ENCODE measurements around the gene HPCAL1. TPM values are rescaled to one million over a fixed set of nuclear protein-coding genes. Genes with fewer than 3 reads are reported as not detected.

HPCAL1 gene
- total and polyA plus RNA-seq, 4 experiments from 2014 or later: 77.1 to 114 (median 90.4) TPM

GRCh38 chr2:10276481-10277292 is 26.0 kb upstream of the HPCAL1 start:
- POLR2A ChIA-PET (ENCODE audit: partially characterized antibody): no interaction called here
- Mint-ChIP-seq H3K4me1 (peaks cover 4 to 17% (median 9%) of the 10 kb centered on the region in 4 donors), H3K36me3 (no peaks in the 10 kb centered on the region), H3K4me3 (no peak overlapping the region), H3K27me3 (no peaks in the 10 kb centered on the region), H3K27ac (peak overlapping the region in 1 of 7 donors; percentile 46), H3K9me3 (no peaks in the 10 kb centered on the region)
- H3K9me3 ChIP-seq (ENCODE audit: control insufficient read depth in 1 of 2, low read length in 2 of 2): no peaks in the 10 kb centered on the region
- H3K4me1 ChIP-seq (ENCODE audit: insufficient read depth, low read length): peaks cover 10% of the 10 kb centered on the region
- H3K4me3 ChIP-seq (ENCODE audit: low read length in 2 of 2): no peak overlapping the region
- no peak for DNase-seq
- CTCF ChIA-PET (ENCODE audit: partially characterized antibody): interaction anchor here (1.0 to 4.4 kb wide), 2 partner anchors 132 to 159 kb away, joined by 4 to 27 read pairs; no protein-coding TSS in a partner anchor
- intact Hi-C loops (cut with micrococcal nuclease): no loop called here
- H3K27ac ChIP-seq (ENCODE audit: low read depth, low read length): no peak overlapping the region
- no peaks in the 10 kb centered on the region for H3K36me3 ChIP-seq (ENCODE audit: insufficient read depth, low read length)
- no peaks in the 10 kb centered on the region for H3K27me3 ChIP-seq (ENCODE audit: insufficient read depth, low read length)

- no peaks in the 10 kb centered on the region for H3K27me3 Mint-ChIP-seq
- Histone ChIP-seq H3K9me3 (ENCODE audit: control insufficient read depth in 1 of 2, low read length in 2 of 2) (no peaks in the 10 kb centered on the region), H3K4me1 (ENCODE audit: insufficient read depth, low read length) (peaks cover 10% of the 10 kb centered on the region), H3K4me3 (ENCODE audit: low read length in 2 of 2) (no peak overlapping the region), H3K27me3 (ENCODE audit: insufficient read depth, low read length) (no peaks in the 10 kb centered on the region), H3K27ac (ENCODE audit: low read depth, low read length) (no peak overlapping the region), H3K36me3 (ENCODE audit: insufficient read depth, low read length) (no peaks in the 10 kb centered on the region)
- peaks cover 4 to 17% (median 9%) of the 10 kb centered on the region in 4 donors for H3K4me1 Mint-ChIP-seq
- no peaks in the 10 kb centered on the region for H3K9me3 Mint-ChIP-seq
- H3K27ac Mint-ChIP-seq: peak overlapping the region in 1 of 7 donors; percentile 42
- CTCF ChIA-PET (ENCODE audit: partially characterized antibody): interaction anchor here (1.0 to 4.4 kb wide), 3 partner anchors 131 to 158 kb away, joined by 4 to 27 read pairs (median 10); no protein-coding TSS in a partner anchor
- POLR2A ChIA-PET (ENCODE audit: partially characterized antibody): no interaction called here
- H3K36me3 Mint-ChIP-seq: no peaks in the 10 kb centered on the region
- intact Hi-C loops (cut with micrococcal nuclease): no loop called here
- H3K4me3 Mint-ChIP-seq: no peak overlapping the region
- DNase-seq: no peak
These were observed 25.2 kb upstream of the HPCAL1 start for GRCh38 chr2:10277293-10278028.

- H3K36me3 ChIP-seq (ENCODE audit: insufficient read depth, low read length): no peaks in the 10 kb centered on the region
- Mint-ChIP-seq H3K4me3 (peak overlapping the region in 2 of 8 donors; percentile 35 to 58), H3K36me3 (no peaks in the 10 kb centered on the region), H3K4me1 (peaks cover 4 to 17% (median 9%) of the 10 kb centered on the region in 4 donors), H3K27ac (peak overlapping the region in 5 of 7 donors; percentile 3 to 63 (median 14)), H3K9me3 (no peaks in the 10 kb centered on the region), H3K27me3 (no peaks in the 10 kb centered on the region)
- no peak for DNase-seq
- no peaks in the 10 kb centered on the region for H3K9me3 ChIP-seq (ENCODE audit: control insufficient read depth in 1 of 2, low read length in 2 of 2)
- peaks cover 10% of the 10 kb centered on the region for H3K4me1 ChIP-seq (ENCODE audit: insufficient read depth, low read length)
- ChIA-PET CTCF (ENCODE audit: partially characterized antibody) (interaction anchor here (1.3 to 1.6 kb wide), 3 partner anchors 25 to 157 kb away, joined by 3 to 10 read pairs (median 4); partner anchors contain the start of gene HPCAL1), POLR2A (ENCODE audit: partially characterized antibody) (no interaction called here)
- H3K27ac ChIP-seq (ENCODE audit: low read depth, low read length): no peak overlapping the region
- intact Hi-C loops (cut with micrococcal nuclease): no loop called here
- H3K27me3 ChIP-seq (ENCODE audit: insufficient read depth, low read length): no peaks in the 10 kb centered on the region
- no peak overlapping the region for H3K4me3 ChIP-seq (ENCODE audit: low read length in 2 of 2)
These were observed 24.5 kb upstream of the HPCAL1 start for GRCh38 chr2:10278029-10278762.

GRCh38 chr2:10278763-10279471 is 23.8 kb upstream of the HPCAL1 start:
- Mint-ChIP-seq H3K9me3 (no peaks in the 10 kb centered on the region), H3K4me1 (peaks cover 4 to 17% (median 10%) of the 10 kb centered on the region in 4 donors), H3K4me3 (peak overlapping the region in 1 of 8 donors; percentile 58), H3K27me3 (no peaks in the 10 kb centered on the region), H3K36me3 (no peaks in the 10 kb centered on the region), H3K27ac (peak overlapping the region in 4 of 7 donors; percentile 14 to 63 (median 34))
- intact Hi-C loops (cut with micrococcal nuclease): no loop called here
- peaks cover 10% of the 10 kb centered on the region for H3K4me1 ChIP-seq (ENCODE audit: insufficient read depth, low read length)
- ChIA-PET CTCF (ENCODE audit: partially characterized antibody) (interaction anchor here (1.3 to 1.6 kb wide), 3 partner anchors 24 to 156 kb away, joined by 3 to 10 read pairs (median 4); partner anchors contain the start of gene HPCAL1), POLR2A (ENCODE audit: partially characterized antibody) (interaction anchor here (0.6 to 0.9 kb wide), 2 partner anchors 23 to 1734 kb away, joined by 3 read pairs; no protein-coding TSS in a partner anchor)
- no peak overlapping the region for H3K4me3 ChIP-seq (ENCODE audit: low read length in 2 of 2)
- H3K27me3 ChIP-seq (ENCODE audit: insufficient read depth, low read length): no peaks in the 10 kb centered on the region
- no peak overlapping the region for H3K27ac ChIP-seq (ENCODE audit: low read depth, low read length)
- no peak for DNase-seq
- no peaks in the 10 kb centered on the region for H3K9me3 ChIP-seq (ENCODE audit: control insufficient read depth in 1 of 2, low read length in 2 of 2)
- H3K36me3 ChIP-seq (ENCODE audit: insufficient read depth, low read length): no peaks in the 10 kb centered on the region

- no peaks in the 10 kb centered on the region for H3K9me3 ChIP-seq (ENCODE audit: control insufficient read depth in 1 of 2, low read length in 2 of 2)
- CTCF ChIA-PET (ENCODE audit: partially characterized antibody): interaction anchor here (0.7 to 1.6 kb wide), 4 partner anchors 22 to 156 kb away, joined by 3 to 10 read pairs (median 4); partner anchors contain the start of gene HPCAL1
- peaks cover 4 to 17% (median 10%) of the 10 kb centered on the region in 4 donors for H3K4me1 Mint-ChIP-seq
- no peaks in the 10 kb centered on the region for H3K27me3 Mint-ChIP-seq
- intact Hi-C loops (cut with micrococcal nuclease): no loop called here
- no peaks in the 10 kb centered on the region for H3K36me3 Mint-ChIP-seq
- no peak overlapping the region for H3K4me3 ChIP-seq (ENCODE audit: low read length in 2 of 2)
- H3K27me3 ChIP-seq (ENCODE audit: insufficient read depth, low read length): no peaks in the 10 kb centered on the region
- no peak overlapping the region for H3K4me3 Mint-ChIP-seq
- H3K4me1 ChIP-seq (ENCODE audit: insufficient read depth, low read length): peaks cover 10% of the 10 kb centered on the region
- DNase-seq: no peak
- H3K9me3 Mint-ChIP-seq: no peaks in the 10 kb centered on the region
- H3K36me3 ChIP-seq (ENCODE audit: insufficient read depth, low read length): no peaks in the 10 kb centered on the region
- H3K27ac Mint-ChIP-seq: no peak overlapping the region
- H3K27ac ChIP-seq (ENCODE audit: low read depth, low read length): no peak overlapping the region
- POLR2A ChIA-PET (ENCODE audit: partially characterized antibody): interaction anchor here (0.6 to 1.2 kb wide), 3 partner anchors 22 to 1735 kb away, joined by 3 to 4 read pairs (median 3); partner anchors contain the start of gene ODC1
These were observed 23.2 kb upstream of the HPCAL1 start for GRCh38 chr2:10279472-10279870.

GRCh38 chr2:10279946-10280463 is 22.7 kb upstream of the HPCAL1 start:
- peak overlapping the region in 1 of 7 donors; percentile 9 for H3K27ac Mint-ChIP-seq
- POLR2A ChIA-PET (ENCODE audit: partially characterized antibody): interaction anchor here (0.7 to 1.2 kb wide), 2 partner anchors 168 to 819 kb away, joined by 3 to 4 read pairs; partner anchors contain the start of gene ODC1

More at GRCh38 chr2:10279946-10280463, 22.7 kb upstream of the HPCAL1 start:
- Histone ChIP-seq H3K4me3 (ENCODE audit: low read length in 2 of 2) (no peak overlapping the region), H3K27me3 (ENCODE audit: insufficient read depth, low read length) (no peaks in the 10 kb centered on the region), H3K27ac (ENCODE audit: low read depth, low read length) (no peak overlapping the region), H3K9me3 (ENCODE audit: control insufficient read depth in 1 of 2, low read length in 2 of 2) (no peaks in the 10 kb centered on the region), H3K36me3 (ENCODE audit: insufficient read depth, low read length) (no peaks in the 10 kb centered on the region), H3K4me1 (ENCODE audit: insufficient read depth, low read length) (peaks cover 10% of the 10 kb centered on the region)
- H3K36me3 Mint-ChIP-seq: no peaks in the 10 kb centered on the region
- H3K9me3 Mint-ChIP-seq: no peaks in the 10 kb centered on the region
- DNase-seq: no peak
- peaks cover 4 to 17% (median 10%) of the 10 kb centered on the region in 4 donors for H3K4me1 Mint-ChIP-seq
- CTCF ChIA-PET (ENCODE audit: partially characterized antibody): interaction anchor here (0.7 to 1.5 kb wide), 3 partner anchors 22 to 155 kb away, joined by 3 to 4 read pairs (median 3); partner anchors contain the start of gene HPCAL1
- intact Hi-C loops (cut with micrococcal nuclease): no loop called here
- no peaks in the 10 kb centered on the region for H3K27me3 Mint-ChIP-seq
- peak overlapping the region in 1 of 8 donors; percentile 9 for H3K4me3 Mint-ChIP-seq
